HepG2 (cell line): ENCODE measurements around the gene PLEKHH3. TPM values are rescaled to one million over a fixed set of nuclear protein-coding genes. Genes with fewer than 3 reads are reported as not detected.
A peak's percentile ranks its signal among the peaks of the same experiment; 100 is the strongest.

ENCODE experiments used
- ADNP ChIP-seq: sonication (generic); formaldehyde crosslinking; IDR thresholded peaks from 2 replicates; pipeline ENCODE4 v1.4.0; 2020; ENCODE audit warnings: missing genetic modification reagents
- FOXO1 ChIP-seq: sonication (generic); formaldehyde crosslinking; IDR thresholded peaks from 2 replicates; pipeline ENCODE4 v1.4.0; 2020; ENCODE audit warnings: missing genetic modification reagents
- GABPB1 ChIP-seq: IDR thresholded peaks from 2 replicates; pipeline ENCODE4 v1.6.1; 2016; ENCODE audit warnings: mild to moderate bottlenecking, missing genetic modification reagents, moderate library complexity, missing compliant biosample characterization
- HNF4G ChIP-seq, 2 experiments: sonication (generic) in 1 of 2; formaldehyde crosslinking in 1 of 2; IDR thresholded peaks; 2 replicates each; pipeline versions ENCODE4 v1.4.0 to v1.6.1; 2011 to 2020; ENCODE audit warnings: borderline replicate concordance in 2 of 2, low read depth in 2 of 2, mild to moderate bottlenecking in 2 of 2, low read length in 1 of 2, missing genetic modification reagents in 1 of 2, moderate library complexity in 1 of 2
- IKZF1 ChIP-seq: fragments of 450-650 bp; IDR thresholded peaks from 2 replicates; pipeline ENCODE4 v1.7.1; 2016
- KDM5A ChIP-seq: fragments of 200-600 bp; sonication (generic); IDR thresholded peaks from 2 replicates; pipeline ENCODE4 v1.7.0; 2018; ENCODE audit warnings: antibody characterized with exemption, mild to moderate bottlenecking, low read length, borderline replicate concordance
- MAFG ChIP-seq: sonication (generic); formaldehyde crosslinking; IDR thresholded peaks from 2 replicates; pipeline ENCODE4 v1.5.1; 2020; ENCODE audit warnings: mild to moderate bottlenecking, missing genetic modification reagents
- NCOA1 ChIP-seq: sonication (generic); formaldehyde crosslinking; IDR thresholded peaks from 2 replicates; pipeline ENCODE4 v1.9.0; 2021; ENCODE audit warnings: missing genetic modification reagents
- NFKB2 ChIP-seq: sonication (generic); formaldehyde crosslinking; IDR thresholded peaks from 2 replicates; pipeline ENCODE4 v1.4.0; 2020; ENCODE audit warnings: missing genetic modification reagents, borderline replicate concordance
- NR2F2 ChIP-seq: IDR thresholded peaks from 2 replicates; pipeline ENCODE4 v1.6.1; 2012; ENCODE audit warnings: low read depth, inconsistent platforms, borderline replicate concordance
- THAP9 ChIP-seq: sonication (generic); formaldehyde crosslinking; IDR thresholded peaks from 2 replicates; pipeline ENCODE4; 2020; ENCODE audit warnings: missing genetic modification reagents, mild to moderate bottlenecking, borderline replicate concordance
- ZFX ChIP-seq: sonication (generic); formaldehyde crosslinking; IDR thresholded peaks from 2 replicates; pipeline ENCODE4 v1.4.0; 2020; ENCODE audit warnings: mild to moderate bottlenecking, low read depth, missing genetic modification reagents, moderate library complexity
- ZNF329 ChIP-seq: sonication (generic); formaldehyde crosslinking; IDR thresholded peaks from 2 replicates; pipeline ENCODE4 v1.9.0; 2021; ENCODE audit warnings: low read depth, mild to moderate bottlenecking, missing genetic modification reagents
- ZNF720 ChIP-seq: sonication (generic); formaldehyde crosslinking; IDR thresholded peaks from 2 replicates; pipeline ENCODE4 v1.4.0; 2020; ENCODE audit warnings: missing genetic modification reagents
- ZNF776 ChIP-seq: sonication (generic); formaldehyde crosslinking; IDR thresholded peaks from 2 replicates; pipeline ENCODE4 v1.4.0; 2020; ENCODE audit warnings: mild to moderate bottlenecking, missing genetic modification reagents
- ZNF891 ChIP-seq: sonication (generic); formaldehyde crosslinking; IDR thresholded peaks from 2 replicates; pipeline ENCODE4 v1.5.0; 2020; ENCODE audit warnings: mild to moderate bottlenecking, missing genetic modification reagents
- ZSCAN31 ChIP-seq: sonication (generic); formaldehyde crosslinking; IDR thresholded peaks from 2 replicates; pipeline ENCODE4 v1.5.0; 2020; ENCODE audit warnings: low read depth, mild to moderate bottlenecking, missing genetic modification reagents
- polyA plus RNA-seq, 8 experiments: library from polyadenylated mRNA; depleted of rRNA in 3 of 8; stranded (reverse) in 7 of 8; unstranded in 1 of 8; fragments of >200 nt; fragmentation: Illumina TruSeq in 4 of 8; extraction: Trizol in 4 of 8; gene quantifications; 2 replicates each; pipeline versions ENCODE4 v1.2.1 to v1.2.3, GENCODE V29; 2011 to 2016; ENCODE audit warnings: low read depth in 4 of 8, missing spikeins in 1 of 8, mixed read lengths in 1 of 8; ENCODE audit not compliant: insufficient read depth in 1 of 8
- total RNA-seq, 5 experiments: library from RNA; depleted of rRNA; stranded (reverse); fragments of >200 nt; fragmentation: Illumina TruSeq; extraction: Trizol; gene quantifications; 2 replicates each; pipeline ENCODE4 v1.2.3, GENCODE V29; 2016; ENCODE audit warnings: low read depth in 1 of 5
- TF ChIP-seq, protein P1 (sequence below), 2 experiments: sonication (generic) in 1 of 2; formaldehyde crosslinking in 1 of 2; IDR thresholded peaks; 2 replicates each; pipeline versions ENCODE4 v1.6.1 to v1.9.0; 2014 to 2022; ENCODE audit warnings: antibody characterized with exemption in 1 of 2, borderline replicate concordance in 1 of 2, inconsistent platforms in 1 of 2, low read depth in 1 of 2, missing genetic modification reagents in 1 of 2

Gene PLEKHH3
- total and polyA plus RNA-seq, 2 of the 13 experiments (the other 11 are each of a cell fraction or from before 2014, with no cell fraction given), result 6.0 to 19.9 TPM

- no peak for TF ChIP-seq KDM5A
- no peak for TF ChIP-seq ZSCAN31
- no peak for TF ChIP-seq ZNF891
- TF ChIP-seq, protein P1, sequence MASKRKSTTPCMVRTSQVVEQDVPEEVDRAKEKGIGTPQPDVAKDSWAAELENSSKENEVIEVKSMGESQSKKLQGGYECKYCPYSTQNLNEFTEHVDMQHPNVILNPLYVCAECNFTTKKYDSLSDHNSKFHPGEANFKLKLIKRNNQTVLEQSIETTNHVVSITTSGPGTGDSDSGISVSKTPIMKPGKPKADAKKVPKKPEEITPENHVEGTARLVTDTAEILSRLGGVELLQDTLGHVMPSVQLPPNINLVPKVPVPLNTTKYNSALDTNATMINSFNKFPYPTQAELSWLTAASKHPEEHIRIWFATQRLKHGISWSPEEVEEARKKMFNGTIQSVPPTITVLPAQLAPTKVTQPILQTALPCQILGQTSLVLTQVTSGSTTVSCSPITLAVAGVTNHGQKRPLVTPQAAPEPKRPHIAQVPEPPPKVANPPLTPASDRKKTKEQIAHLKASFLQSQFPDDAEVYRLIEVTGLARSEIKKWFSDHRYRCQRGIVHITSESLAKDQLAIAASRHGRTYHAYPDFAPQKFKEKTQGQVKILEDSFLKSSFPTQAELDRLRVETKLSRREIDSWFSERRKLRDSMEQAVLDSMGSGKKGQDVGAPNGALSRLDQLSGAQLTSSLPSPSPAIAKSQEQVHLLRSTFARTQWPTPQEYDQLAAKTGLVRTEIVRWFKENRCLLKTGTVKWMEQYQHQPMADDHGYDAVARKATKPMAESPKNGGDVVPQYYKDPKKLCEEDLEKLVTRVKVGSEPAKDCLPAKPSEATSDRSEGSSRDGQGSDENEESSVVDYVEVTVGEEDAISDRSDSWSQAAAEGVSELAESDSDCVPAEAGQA (IDR thresholded peaks at IDR 0.05; ENCODE audit: low read depth), result no peak
- TF ChIP-seq, protein P1 (CRISPR knock-in tag; IDR thresholded peaks at IDR 0.05; ENCODE audit: borderline replicate concordance), result no peak
- no peak for TF ChIP-seq MAFG (CRISPR knock-in tag)
- TF ChIP-seq ADNP (CRISPR knock-in tag), result no peak
- TF ChIP-seq IKZF1, result no peak
- no peak for TF ChIP-seq FOXO1 (CRISPR knock-in tag)
- no peak for TF ChIP-seq NR2F2
- no peak for TF ChIP-seq ZNF329
- peak; percentile 30; the same call in 1 of the 2 replicates for TF ChIP-seq GABPB1 (CRISPR knock-in tag)
- 0 out of 2 replicates have a peak, but pooled peaks have one; percentile 17 for TF ChIP-seq NFKB2 (CRISPR knock-in tag)
- no peak for TF ChIP-seq NCOA1 (CRISPR knock-in tag)
- TF ChIP-seq ZFX (CRISPR knock-in tag), result 0 out of 2 replicates have a peak, but pooled peaks have one; percentile 18
- no peak for TF ChIP-seq ZNF776
- no peak for TF ChIP-seq ZNF720 (CRISPR knock-in tag)
- 0 out of 2 replicates have a peak, but pooled peaks have one; percentile 9 for TF ChIP-seq THAP9 (CRISPR knock-in tag)
- TF ChIP-seq HNF4G (IDR thresholded peaks at IDR 0.05; ENCODE audit: borderline replicate concordance, low read depth, low read length), result no peak
- no peak for TF ChIP-seq HNF4G (CRISPR knock-in tag; IDR thresholded peaks at IDR 0.05; ENCODE audit: borderline replicate concordance, low read depth)
Measured at GRCh38 chr17:42680331-42680808, 3.6 kb upstream of the PLEKHH3 start (continued).
